GM23248 (cell line): Measurements from ENCODE around the gene ASAP2. TPM values are rescaled to one million over a fixed set of nuclear protein-coding genes. Genes with fewer than 3 reads are reported as not detected.

Experiments used
- DNase-seq: peaks from one replicate; pipeline ENCODE4 v3.0.0-alpha.2; 2015
- H2AFZ ChIP-seq: fragments of 200-600 bp; sonication (generic); 2 replicates; pipeline ENCODE4 v1.6.1; 2016; ENCODE audit warnings: antibody characterized with exemption
- H3F3A ChIP-seq: fragments of 200-600 bp; sonication (generic); 2 replicates; pipeline ENCODE4 v1.6.1; 2016; ENCODE audit warnings: mild to moderate bottlenecking, antibody characterized with exemption, mixed run types; ENCODE audit not compliant: insufficient read depth
- H3K27ac ChIP-seq: fragments of 200-600 bp; sonication (generic); 2 replicates; pipeline ENCODE4 v1.5.1; 2016; ENCODE audit warnings: mild to moderate bottlenecking
- H3K27me3 ChIP-seq: fragments of 200-600 bp; sonication (generic); replicated peaks from 2 replicates; pipeline ENCODE4 v1.6.1; 2016; ENCODE audit warnings: mild to moderate bottlenecking; ENCODE audit not compliant: insufficient read depth
- H3K36me3 ChIP-seq: fragments of 200-600 bp; sonication (generic); 2 replicates; pipeline ENCODE4 v1.6.1; 2016; ENCODE audit warnings: low read depth, mild to moderate bottlenecking
- H3K4me1 ChIP-seq: fragments of 200-600 bp; sonication (generic); 2 replicates; pipeline ENCODE4 v1.6.1; 2016; ENCODE audit warnings: mild to moderate bottlenecking; ENCODE audit not compliant: insufficient read depth
- H3K4me2 ChIP-seq: fragments of 200-600 bp; sonication (generic); one replicate; pipeline ENCODE4 v1.6.1; 2016; ENCODE audit warnings: mild to moderate bottlenecking; ENCODE audit not compliant: unreplicated experiment
- H3K4me3 ChIP-seq: fragments of 200-600 bp; sonication (generic); 2 replicates; pipeline ENCODE4 v1.5.1; 2016; ENCODE audit warnings: mild to moderate bottlenecking
- H3K79me2 ChIP-seq: fragments of 200-600 bp; sonication (generic); 2 replicates; pipeline ENCODE4 v1.6.1; 2016; ENCODE audit warnings: mild to moderate bottlenecking; ENCODE audit not compliant: insufficient read depth
- H3K9ac ChIP-seq: fragments of 200-600 bp; sonication (generic); 2 replicates; pipeline ENCODE4 v1.6.1; 2016; ENCODE audit warnings: mild to moderate bottlenecking
- H3K9me2 ChIP-seq: fragments of 200-600 bp; sonication (generic); 2 replicates; pipeline ENCODE4 v1.6.1; 2016; ENCODE audit warnings: mixed run types, mild to moderate bottlenecking, moderate library complexity; ENCODE audit not compliant: insufficient read depth
- H3K9me3 ChIP-seq: fragments of 200-600 bp; sonication (generic); one replicate; pipeline ENCODE4 v1.6.1; 2017; ENCODE audit warnings: low read depth
- H4K20me1 ChIP-seq: fragments of 200-600 bp; sonication (generic); 2 replicates; pipeline ENCODE4 v1.6.0; 2016; ENCODE audit not compliant: insufficient read depth
- EZH2 ChIP-seq: fragments of 200-600 bp; sonication (generic); IDR thresholded peaks from 2 replicates; pipeline ENCODE4 v1.6.1; 2018; ENCODE audit warnings: antibody characterized with exemption, mild to moderate bottlenecking; ENCODE audit not compliant: insufficient read depth, poor library complexity, severe bottlenecking
- EZH2phosphoT487 ChIP-seq: fragments of 200-600 bp; sonication (generic); IDR thresholded peaks from 2 replicates; pipeline ENCODE4 v1.6.1; 2018; ENCODE audit warnings: antibody characterized with exemption, moderate library complexity, mild to moderate bottlenecking, low read depth; ENCODE audit not compliant: insufficient read depth
- WGBS, 2 experiments: methylation state at CpG; one replicate each; pipeline ENCODE4 v1.1.6; 2015 to 2017; ENCODE audit warnings: low lambda C conversion rate in 2 of 2, low coverage in 1 of 2; ENCODE audit errors: missing lambda C conversion rate in 2 of 2; 5-methylcytosine and 5-hydroxymethylcytosine counted together
- in situ Hi-C: fragments of 300-500 bp; cut with MboI; formaldehyde crosslinking; loops from 2 replicates; pipeline ENCODE4 v1.15.0; 2020
- polyA plus RNA-seq: library from polyadenylated mRNA; unstranded; fragments of >200 nt; fragmentation: Nextera tagmentation; extraction: Ambion mirVana; gene quantifications from 2 replicates; pipeline ENCODE4 v1.2.1, GENCODE V29; 2016
- total RNA-seq: library from RNA; depleted of rRNA; stranded (reverse); fragments of >200 nt; shearing (Covaris generic); gene quantifications from 2 replicates; pipeline ENCODE4 v1.2.3, GENCODE V29; 2014

ASAP2 gene
- total and polyA plus RNA-seq, 2 experiments from 2014 or later, result 8.8 to 49.6 TPM

GRCh38 chr2:9416267-9416961 is 209.8 kb downstream of the ASAP2 start:
- H3K9ac ChIP-seq, result no peak overlapping the region
- no peaks in the 10 kb centered on the region for H4K20me1 ChIP-seq
- H3K27me3 ChIP-seq, result no peaks in the 10 kb centered on the region
- peaks cover 18% of the 10 kb centered on the region; the same call in 1 of the 2 replicates for H3K36me3 ChIP-seq
- H3K4me1 ChIP-seq, result peaks cover 9% of the 10 kb centered on the region; the same call in 1 of the 2 replicates
- peak overlapping the region; percentile 55; the same call in 1 of the 2 replicates for H3K27ac ChIP-seq
- WGBS, 2 experiments, result 82 to 87% methylated on average over 9 of the region's 9 CpGs
- in situ Hi-C loops, result no loop called here
- 0 out of 2 replicates have a peak, but pooled peaks cover 6% of the 10 kb centered on the region for H3F3A ChIP-seq
- H3K9me2 ChIP-seq, result no peaks in the 10 kb centered on the region
- no peak for TF ChIP-seq EZH2
- no peak for TF ChIP-seq EZH2phosphoT487
- H2AFZ ChIP-seq, result no peak overlapping the region
- no peak overlapping the region for H3K4me3 ChIP-seq
- peaks cover 100% of the 10 kb centered on the region for H3K79me2 ChIP-seq
- DNase-seq, result no peak
- no peaks in the 10 kb centered on the region for H3K9me3 ChIP-seq
- no peak overlapping the region for H3K4me2 ChIP-seq

- no peaks in the 10 kb centered on the region for H3K27me3 ChIP-seq
- no peaks in the 10 kb centered on the region for H4K20me1 ChIP-seq
- H2AFZ ChIP-seq, result no peak overlapping the region
- H3F3A ChIP-seq, result 0 out of 2 replicates have a peak, but pooled peaks cover 6% of the 10 kb centered on the region
- DNase-seq, result no peak
- peaks cover 15% of the 10 kb centered on the region; the same call in 1 of the 2 replicates for H3K36me3 ChIP-seq
- no peaks in the 10 kb centered on the region for H3K9me2 ChIP-seq
- WGBS, 2 experiments, result 93 to 94% methylated on average over 7 of the region's 7 CpGs
- H3K9ac ChIP-seq, result no peak overlapping the region
- H3K4me1 ChIP-seq, result peaks cover 12% of the 10 kb centered on the region
- no peak overlapping the region for H3K4me2 ChIP-seq
- no peak overlapping the region for H3K4me3 ChIP-seq
- no peak for TF ChIP-seq EZH2phosphoT487
- no peak for TF ChIP-seq EZH2
- in situ Hi-C loops, result no loop called here
- no peak overlapping the region for H3K27ac ChIP-seq
- peaks cover 100% of the 10 kb centered on the region for H3K79me2 ChIP-seq
- H3K9me3 ChIP-seq, result no peaks in the 10 kb centered on the region
Observed at GRCh38 chr2:9416962-9417316, 210.3 kb downstream of the ASAP2 start.

GRCh38 chr2:9417725-9418124 is 211.1 kb downstream of the ASAP2 start:
- Histone ChIP-seq H3K36me3 (peaks cover 7% of the 10 kb centered on the region; the same call in 1 of the 2 replicates), H3K9ac (no peak overlapping the region), H3K27ac (no peak overlapping the region), H3F3A (0 out of 2 replicates have a peak, but pooled peaks cover 6% of the 10 kb centered on the region), H3K79me2 (peaks cover 100% of the 10 kb centered on the region), H3K9me2 (no peaks in the 10 kb centered on the region), H2AFZ (no peak overlapping the region), H3K4me1 (peaks cover 16% of the 10 kb centered on the region), H3K4me2 (no peak overlapping the region), H4K20me1 (no peaks in the 10 kb centered on the region), H3K4me3 (no peak overlapping the region), H3K27me3 (no peaks in the 10 kb centered on the region), H3K9me3 (no peaks in the 10 kb centered on the region)
- 95 to 98% methylated on average over 3 of the region's 3 CpGs for WGBS, 2 experiments
- no peak for TF ChIP-seq EZH2phosphoT487
- TF ChIP-seq EZH2, result no peak
- no peak for DNase-seq
- in situ Hi-C loops, result no loop called here

GRCh38 chr2:9418746-9419145 is 212.1 kb downstream of the ASAP2 start:
- H3K79me2 ChIP-seq, result peaks cover 96% of the 10 kb centered on the region
- H3K4me2 ChIP-seq, result no peak overlapping the region
- no peak overlapping the region for H2AFZ ChIP-seq
- no peak overlapping the region for H3K27ac ChIP-seq
- H3K9ac ChIP-seq, result no peak overlapping the region
- in situ Hi-C loops, result no loop called here
- H3K9me2 ChIP-seq, result no peaks in the 10 kb centered on the region
- WGBS, 2 experiments, result 77 to 78% methylated on average over 4 of the region's 4 CpGs
- no peaks in the 10 kb centered on the region for H3K27me3 ChIP-seq
- 0 out of 2 replicates have a peak, but pooled peaks cover 2% of the 10 kb centered on the region for H3K36me3 ChIP-seq
- H3K9me3 ChIP-seq, result no peaks in the 10 kb centered on the region
- 0 out of 2 replicates have a peak, but pooled peaks cover 6% of the 10 kb centered on the region for H3F3A ChIP-seq
- no peak overlapping the region for H3K4me3 ChIP-seq
- H3K4me1 ChIP-seq, result peaks cover 16% of the 10 kb centered on the region
- no peak for TF ChIP-seq EZH2phosphoT487
- no peak for TF ChIP-seq EZH2
- no peak for DNase-seq
- H4K20me1 ChIP-seq, result no peaks in the 10 kb centered on the region
